GM19372 (cell line): ENCODE results near the gene CEP350.
"Not testable (repeated sequence)": the region's sequence is repeated elsewhere in the genome, so short reads cannot be mapped to it uniquely, and the experiment has no call there.

Source experiments
- ATAC-seq: cut with Tn5 transposase; IDR thresholded peaks from one replicate; pipeline ENCODE4 v1.9.1; 2021; ENCODE audit warnings: mild to moderate bottlenecking, low read depth, moderate library complexity; ENCODE audit not compliant: unreplicated experiment

Gene CEP350

DNA sequence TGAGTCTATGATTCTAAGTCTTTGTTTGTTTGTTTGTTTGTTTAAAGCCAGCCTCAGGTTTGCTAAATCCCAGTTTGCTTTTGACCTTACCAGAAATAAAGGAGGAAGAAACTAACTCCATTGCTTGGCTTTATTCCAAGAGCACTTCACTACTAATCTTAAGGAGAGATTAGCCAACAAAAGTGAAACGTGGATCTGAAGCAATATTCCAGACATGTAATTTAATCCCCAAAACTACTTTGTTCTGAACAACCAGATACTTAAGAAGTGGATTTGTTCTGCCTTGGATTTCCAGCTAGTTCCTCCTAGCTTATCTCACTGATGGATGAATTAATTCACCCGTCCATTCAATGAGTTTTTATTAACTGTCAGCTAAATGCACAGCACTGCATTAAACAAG is 15.9 kb upstream of the CEP350 start:
- no peak for ATAC-seq

DNA sequence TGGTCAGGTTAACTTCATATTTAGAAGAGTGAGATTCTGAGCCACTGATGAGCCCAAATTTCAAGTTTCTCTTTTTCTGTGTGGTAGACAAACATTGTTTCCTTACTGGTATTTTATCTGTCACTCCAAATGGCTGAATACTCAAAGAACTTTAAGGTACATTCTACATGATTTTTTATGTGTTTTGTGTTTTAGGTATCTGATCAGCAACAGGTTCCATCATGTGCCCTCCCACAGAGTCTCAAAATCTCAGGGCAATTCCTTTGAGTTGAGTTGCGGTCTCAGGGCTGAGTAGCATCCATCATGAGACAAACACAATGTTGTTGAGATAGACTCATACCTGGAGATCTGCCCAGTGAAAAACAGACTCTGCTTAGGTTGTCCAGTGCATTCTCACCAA is 14.7 kb upstream of the CEP350 start:
- ATAC-seq, result no peak

DNA sequence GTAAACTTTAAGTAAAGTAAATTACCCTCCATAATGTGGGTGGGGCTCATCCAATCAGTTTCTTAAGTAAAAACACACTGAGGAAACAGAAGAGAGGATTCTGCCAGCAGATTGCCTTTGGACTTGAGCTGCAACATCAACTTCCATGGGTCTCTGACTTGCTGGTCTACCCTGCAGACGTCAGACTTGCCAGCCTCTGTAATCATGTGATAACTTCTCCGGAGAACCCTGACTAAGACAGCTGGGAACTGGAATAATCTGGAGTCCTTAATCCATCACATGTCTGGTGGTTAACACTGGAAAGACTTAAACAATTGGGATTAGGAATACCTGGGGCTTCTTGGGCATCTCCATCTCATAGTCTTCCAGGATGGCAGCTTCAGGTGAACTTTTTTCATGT is 13.2 kb upstream of the CEP350 start:
- ATAC-seq, result no peak

DNA sequence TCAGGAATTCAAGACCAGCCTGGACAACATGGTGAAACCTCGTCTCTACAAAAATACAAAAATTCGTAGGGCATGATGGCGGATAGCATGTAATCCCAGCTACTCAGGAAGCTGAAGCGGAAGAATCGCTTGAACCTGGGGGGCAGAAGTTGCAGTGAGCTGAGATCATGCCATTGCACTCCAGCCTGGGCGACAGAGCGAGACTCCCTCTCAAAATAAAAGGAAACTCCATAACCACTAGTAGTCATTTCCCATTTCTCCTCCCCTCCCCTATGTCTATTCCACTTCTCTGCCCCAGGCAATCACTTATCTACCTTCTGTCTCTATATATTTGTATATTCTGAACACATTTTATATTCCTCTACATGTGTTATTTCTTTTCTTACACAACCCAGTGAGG is 4.0 kb upstream of the CEP350 start:
- no peak for ATAC-seq

DNA sequence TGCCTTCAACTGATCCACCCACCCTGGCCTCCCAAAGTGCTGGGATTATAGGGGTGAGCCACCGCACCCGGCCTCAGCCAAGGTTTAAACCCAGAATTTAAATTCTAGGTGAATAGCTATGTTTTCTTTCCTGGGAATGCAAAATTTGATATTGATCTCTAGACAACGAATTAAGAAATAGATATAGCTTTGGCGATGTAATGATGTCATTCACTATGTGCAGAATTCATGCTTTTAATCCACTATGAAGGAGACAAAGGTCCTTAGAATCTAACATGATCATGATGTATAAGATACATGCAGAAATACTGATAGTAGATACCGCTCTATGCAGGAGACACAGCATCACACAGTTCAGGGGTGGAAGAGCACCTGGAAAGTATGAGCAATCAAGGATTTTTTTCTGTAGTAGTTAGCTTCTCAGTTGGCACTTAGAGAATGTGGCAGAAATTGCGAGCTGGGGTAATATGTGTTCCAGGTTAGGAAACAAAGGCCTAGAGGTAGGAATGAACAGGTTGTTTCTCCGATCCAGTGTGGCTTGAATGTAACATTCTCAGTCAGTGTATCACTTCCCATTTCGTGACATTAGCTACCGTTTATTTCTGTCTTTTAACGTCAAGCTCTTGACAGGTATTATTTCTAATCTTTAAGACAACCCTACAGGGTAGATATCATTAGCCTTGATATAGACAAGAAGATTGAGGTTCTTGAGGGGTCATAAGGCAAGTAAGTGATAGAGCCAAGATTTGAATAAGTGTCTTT is 3.0 kb upstream of the CEP350 start:
- no peak for ATAC-seq

DNA sequence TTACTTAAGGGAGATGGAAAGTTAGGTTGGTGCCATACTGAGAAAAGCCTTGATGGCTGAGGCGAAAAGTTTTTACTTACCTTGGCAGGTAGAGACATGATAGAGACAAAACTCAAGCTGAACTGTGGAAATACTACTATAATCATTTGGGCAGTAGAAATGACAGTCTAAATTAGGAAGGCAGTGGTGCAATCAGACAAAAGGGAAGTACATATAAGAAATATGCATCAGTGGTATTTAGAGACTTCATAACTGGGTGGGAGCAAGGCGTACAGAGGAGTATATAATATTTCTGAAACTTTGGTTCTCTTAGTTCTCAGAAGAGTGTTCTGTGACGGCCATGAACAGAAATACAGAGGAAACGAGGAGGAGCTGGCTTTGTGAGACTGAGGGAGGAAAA is 2.4 kb upstream of the CEP350 start:
- no peak for ATAC-seq

DNA sequence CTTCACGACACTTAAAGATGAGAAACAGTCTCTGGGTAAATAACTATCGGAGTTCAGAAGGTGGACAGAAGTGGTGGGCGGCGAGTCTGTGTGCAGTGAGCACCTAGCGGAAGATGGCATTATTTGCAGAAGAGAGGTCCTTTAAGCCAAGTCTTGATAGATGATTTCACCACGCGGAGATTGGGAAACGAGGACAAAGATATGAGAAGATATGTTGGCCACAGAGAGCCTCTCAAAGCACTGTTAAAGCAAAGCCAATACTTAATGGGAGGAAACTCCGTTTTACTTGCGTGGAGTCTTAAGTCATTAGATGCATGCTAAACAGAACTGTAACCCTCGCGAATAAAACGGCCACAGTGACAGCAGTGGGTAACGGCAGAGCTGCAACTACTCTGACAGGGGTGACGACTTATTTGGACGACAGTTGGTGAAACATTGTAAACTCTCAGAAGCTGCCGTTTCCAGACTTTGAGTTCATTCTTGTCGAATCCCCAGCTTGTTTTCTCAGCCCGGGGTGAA is 577 bp upstream of the CEP350 start:
- ATAC-seq, result peak; percentile 17

DNA sequence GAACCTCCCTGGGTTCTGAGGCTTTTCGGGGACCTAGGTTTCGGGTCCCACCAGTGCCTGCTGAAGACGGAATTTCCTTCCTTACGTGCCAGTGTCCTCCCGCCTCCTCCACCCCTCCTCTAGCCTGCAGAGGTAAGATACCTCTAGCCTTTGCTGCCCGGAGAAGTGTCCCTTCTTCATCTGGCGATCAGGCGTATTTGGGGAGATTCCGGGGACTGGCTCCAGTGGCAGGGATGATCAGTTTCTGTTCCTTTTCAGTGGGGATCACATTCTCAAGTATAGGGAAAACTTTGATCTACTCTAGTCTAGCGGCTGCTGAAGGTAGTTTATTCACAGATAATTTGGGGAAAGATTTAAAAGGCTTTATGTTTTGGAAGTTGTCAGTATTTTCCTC is 674 bp downstream of the CEP350 start:
- no peak for ATAC-seq

DNA sequence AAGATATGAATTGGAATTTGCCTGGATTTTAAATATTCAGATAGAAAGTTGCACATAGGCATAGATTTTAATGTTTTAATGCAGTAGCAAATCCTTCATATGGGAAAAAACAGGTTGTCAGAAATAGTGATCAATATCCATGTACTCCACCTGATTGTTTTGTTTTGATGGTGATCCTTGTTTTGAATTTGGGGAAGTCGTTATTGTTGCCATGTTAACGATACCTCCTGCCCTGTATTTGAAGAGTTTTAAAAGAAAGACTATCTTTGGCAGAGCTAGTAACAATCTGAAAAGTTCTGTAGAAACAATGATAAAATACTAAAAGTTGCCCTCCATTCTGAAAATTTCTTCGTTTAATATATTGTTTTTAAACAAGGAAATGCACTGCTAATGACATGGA is 1.1 kb downstream of the CEP350 start:
- no peak for ATAC-seq

DNA sequence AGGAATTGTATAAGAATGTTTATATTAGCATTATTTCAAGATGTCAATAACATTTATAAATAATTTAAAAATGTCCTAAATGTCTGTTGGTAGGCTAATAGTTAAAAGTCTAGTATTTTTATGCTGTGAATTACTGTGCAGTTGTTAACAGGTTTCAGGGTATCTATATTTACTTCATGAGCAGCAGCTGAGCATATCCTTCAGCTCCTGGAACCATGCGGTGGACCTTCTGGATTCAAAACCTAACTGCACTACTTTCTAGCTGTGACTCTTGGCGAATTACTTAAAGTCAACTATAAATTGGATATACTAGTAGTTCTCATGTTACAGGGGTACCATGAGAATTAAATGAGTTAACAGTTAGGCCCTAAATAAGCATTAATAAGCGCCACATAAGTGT is 3.7 kb downstream of the CEP350 start:
- no peak for ATAC-seq

DNA sequence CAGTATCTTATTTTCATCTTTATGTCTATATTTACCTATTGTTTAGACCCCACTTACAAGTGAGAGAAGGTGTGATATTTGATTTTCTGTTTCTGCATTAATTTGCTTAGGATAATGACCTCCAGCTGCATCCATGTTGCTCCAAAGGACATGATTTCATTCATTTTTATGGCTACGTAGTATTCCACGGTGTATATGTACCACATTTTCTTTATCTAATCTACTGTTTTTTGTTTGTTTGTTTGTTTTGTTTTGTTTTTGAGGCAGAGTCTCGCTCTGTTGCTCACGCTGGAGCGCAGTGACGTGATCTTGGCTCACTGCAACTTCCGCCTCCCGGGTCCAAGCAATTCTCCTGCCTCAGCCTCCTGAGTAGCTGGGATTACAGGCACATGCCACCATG is 7.6 kb downstream of the CEP350 start:
- ATAC-seq, result not testable (repeated sequence)

DNA sequence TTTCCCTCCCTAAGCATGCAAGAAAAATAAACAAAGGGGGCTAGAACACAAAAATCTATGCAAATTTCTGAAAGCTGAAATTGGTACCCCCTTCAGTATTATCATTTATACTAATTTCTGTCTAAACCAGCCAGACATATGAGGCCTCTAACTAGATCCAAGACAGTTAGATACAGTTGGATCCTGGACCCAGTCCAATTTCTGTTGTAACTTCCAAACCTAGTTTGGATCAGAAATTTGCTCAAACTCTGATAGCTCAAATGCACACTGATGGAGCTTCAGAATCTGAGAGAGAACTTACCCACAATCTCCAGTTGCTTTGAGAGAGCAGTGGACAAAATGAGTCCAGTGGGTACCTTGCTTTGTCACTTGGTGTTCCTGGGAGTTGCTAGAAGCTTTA is 11.9 kb downstream of the CEP350 start:
- ATAC-seq, result no peak

DNA sequence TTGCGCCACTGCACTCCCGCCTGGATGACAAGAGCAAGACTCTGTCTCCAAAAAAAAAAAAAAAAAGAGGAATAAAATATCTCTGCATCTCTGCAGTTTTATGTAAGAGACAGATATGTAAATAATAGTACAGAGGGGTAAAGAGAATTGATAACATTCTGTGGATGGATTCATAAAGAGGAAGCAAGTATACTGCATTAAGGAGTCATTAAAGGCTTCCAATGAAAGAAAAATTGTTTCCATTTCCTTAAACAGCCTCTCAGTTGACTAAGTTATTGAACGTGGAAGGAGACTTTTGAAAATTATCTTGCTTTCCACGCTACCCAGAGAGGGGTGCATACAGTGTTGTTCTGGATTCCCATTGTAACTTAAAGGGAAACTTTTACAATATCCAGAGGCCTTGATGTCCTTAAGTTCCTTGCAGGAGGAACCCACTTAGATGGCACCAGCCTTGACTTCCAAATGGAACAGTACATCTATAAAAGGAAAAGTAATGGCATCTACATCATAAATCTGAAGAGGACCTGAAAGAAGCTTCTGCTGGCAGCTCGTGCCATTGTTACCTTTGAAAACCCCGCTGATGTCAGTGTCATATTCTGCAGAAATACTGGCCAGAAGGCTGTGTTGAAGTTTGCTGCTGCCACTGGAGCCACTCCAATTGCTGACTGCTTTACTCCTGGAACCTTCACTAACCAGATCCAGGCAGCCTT is 13.8 kb downstream of the CEP350 start:
- no peak for ATAC-seq

DNA sequence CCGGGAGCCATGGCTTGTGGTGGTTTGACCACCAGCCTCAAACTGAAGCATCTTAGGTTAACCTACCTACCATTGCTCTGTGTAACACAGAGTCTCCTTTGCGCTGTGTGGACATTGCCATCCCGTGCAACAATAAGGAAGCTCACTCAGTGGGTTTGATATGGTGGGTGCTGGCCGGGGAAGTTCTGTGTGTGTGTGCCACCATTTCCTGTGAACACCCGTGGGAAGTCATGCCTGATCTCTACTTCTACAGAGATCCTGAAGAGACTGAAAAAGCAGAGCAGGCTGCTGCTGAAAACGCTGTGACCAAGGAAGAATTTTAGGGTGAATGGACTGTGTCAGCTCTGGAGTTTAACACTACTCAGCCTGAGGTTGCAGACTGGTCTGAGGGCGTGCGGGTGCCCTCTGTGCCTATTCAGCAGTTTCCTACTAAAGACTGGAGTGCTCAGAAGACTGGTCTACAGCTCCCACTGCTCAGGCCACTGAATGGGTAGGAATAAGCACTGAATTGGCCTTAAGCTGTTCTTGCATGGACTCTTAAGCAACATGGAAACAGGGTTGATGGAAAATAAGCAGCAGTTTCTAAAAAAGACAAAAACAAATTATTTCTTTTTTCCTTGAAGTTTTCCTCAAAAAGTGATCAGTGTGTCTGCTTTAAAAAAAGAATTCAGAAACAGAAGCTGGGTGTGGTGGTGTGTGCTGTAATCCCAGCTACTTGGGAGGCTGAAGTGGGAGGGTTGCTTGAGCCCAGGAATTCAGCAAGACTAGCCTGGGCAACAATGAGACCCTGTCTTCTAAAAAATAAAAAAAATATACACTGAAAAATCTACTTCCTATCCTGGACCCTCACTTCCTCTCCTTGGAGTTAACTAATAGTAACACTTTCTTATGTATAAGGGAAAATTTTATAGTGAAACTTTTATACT is 14.6 kb downstream of the CEP350 start:
- no peak for ATAC-seq

DNA sequence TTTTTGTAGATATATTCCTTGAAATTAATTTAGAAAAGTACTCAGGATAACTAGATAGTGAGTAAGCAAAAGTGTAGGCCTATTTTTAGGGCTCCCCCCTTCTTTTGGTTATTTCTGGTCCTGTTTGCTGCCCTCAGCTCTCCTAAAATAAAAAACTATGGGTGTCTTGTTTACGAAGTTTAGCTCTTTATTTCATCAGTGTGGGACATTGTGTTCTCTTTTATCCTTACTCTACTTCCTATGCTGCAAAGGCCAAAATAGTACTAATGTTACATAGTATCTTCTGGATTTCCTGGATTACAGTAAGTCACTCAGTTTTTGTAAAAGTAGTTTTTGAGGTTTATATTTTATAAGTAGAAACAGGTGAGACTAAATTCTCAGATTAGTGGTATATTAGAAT is 15.4 kb downstream of the CEP350 start:
- ATAC-seq, result no peak

DNA sequence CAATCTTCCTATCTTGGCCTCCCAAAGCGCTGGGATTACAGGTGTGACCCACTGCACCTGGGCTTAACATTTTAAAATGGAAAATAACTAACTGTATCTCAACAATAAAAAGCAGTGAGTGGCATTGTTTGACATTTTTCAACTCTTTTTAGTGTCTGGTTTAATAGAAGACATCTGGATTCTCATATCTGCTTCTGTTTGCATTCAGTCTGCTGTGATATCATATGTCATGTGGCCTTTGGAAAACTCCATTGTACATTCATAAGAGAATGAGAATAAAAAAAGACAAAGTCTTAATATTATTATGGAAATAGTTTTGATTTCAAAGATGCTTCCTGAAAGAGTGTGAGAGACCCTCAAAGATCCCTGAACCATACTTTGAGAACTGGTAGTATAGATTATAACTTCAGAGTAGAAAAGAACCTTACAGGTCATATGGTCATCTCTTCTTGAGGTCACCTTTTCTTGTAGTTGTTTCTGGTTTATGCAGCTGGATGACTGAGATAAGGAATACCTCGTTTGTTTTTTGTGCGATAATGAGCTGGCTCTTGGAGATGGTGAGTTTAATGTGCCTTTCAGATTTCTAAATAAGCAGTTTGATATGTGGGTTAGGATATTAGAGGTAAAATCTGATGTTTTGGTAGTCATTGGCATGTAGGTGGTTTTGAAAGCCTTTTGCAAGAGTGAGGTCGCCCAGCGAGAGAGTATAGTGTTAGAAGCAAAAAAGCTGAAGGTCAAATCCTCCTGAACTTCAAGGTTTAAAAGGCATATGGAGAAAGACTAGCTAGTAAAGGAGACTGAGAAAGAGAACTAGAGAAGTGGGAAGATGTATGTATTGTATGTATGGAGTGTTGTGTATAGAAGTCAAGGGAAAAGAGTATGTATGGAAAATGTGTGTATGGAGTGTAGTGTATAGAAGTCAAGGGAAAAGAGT is 17.2 kb downstream of the CEP350 start:
- ATAC-seq, result no peak

DNA sequence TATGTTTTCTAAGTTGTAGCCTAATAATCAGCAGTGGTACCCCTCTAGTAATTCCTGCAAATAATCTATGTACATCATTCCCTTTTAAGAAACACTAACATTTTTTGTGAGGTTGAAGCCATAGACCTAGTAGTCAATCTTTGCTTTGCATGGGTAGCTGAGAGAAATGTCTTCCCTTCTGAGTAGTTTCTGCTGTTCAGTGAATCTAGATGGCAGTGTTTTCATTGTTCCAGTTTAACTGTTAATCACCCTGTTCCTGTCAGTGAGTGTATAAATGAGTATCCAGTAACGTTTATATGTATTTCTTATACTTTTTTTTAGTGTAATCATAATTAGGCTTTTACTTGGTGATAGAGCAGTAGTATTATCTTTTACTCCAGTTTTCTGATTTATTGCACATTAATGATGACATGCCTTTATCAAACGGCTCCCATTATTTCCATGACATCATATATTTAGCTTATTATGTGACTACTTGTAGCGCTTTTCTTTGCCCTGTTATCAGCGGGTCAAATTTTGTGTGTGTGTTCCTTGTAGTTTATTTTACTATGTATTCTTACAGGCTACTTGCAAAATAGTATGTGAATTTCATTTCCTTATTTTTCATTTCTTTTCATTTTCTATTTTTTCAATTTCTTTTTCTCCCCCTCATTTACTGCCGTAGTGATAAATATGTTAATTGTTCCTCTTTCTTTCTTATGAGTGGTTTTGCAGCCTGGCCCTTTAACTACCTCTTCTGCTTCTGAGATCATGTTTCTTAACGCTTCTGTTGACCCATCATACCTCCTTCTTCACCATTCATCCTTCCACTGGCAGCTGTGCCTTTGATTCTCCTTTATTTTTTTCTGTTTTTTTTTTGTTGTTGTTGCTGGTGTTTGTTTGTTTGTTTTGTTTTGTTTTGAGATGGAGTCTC is 18.8 kb downstream of the CEP350 start:
- ATAC-seq, result no peak

DNA sequence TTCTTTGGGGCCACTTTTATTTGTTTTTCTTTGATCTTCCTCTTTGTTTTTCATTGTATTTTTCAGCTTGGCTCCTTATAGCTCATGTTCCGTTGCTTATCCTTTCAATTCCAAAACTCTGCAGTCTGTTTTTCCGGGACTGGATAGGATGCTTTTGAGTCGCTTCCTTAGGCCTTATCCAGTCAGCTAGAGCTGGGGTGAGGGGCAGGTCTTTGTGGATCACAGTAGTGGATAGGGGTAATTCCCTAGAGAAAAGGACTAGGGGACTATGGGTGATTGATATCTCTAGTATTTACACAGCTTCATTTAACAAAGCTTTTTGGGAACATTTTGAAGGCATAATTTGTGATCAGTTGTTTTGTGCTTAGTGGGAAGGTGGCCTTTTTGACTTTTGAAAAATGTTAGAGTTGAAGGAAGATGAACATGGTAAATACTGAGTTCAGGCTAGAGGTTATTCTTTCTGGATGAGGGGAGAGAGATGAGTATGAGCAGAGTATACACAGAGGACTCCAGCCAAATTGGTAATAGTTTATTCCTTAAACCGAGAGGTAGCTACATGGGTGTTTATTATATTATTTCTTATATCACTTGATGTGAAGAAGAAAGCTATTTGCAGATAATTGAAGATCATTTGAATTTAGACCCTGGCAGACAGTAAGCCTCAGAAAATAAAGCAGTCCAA is 22.5 kb downstream of the CEP350 start:
- ATAC-seq, result no peak
